HCT116 (cell line): ENCODE measurements around the gene AP3B1. TPM values are rescaled to one million over a fixed set of nuclear protein-coding genes. Genes with fewer than 3 reads are reported as not detected.

Source experiments
- ATAC-seq: fragments of 200-7000 bp; cut with Tn5 transposase; 2 replicates; pipeline ENCODE4 v1.9.1; 2020; ENCODE audit warnings: mild to moderate bottlenecking, moderate library complexity
- BruUV-seq: library from RNA; stranded (reverse); fragments of 400-500 nt; replicated peaks from 2 replicates; lab custom pipeline; 2021; lab: Mats Ljungman, UMichigan
- CTCF ChIA-PET: fragments of 300-600 bp; sonication (Branson Sonifier 250); formaldehyde crosslinking; loops from one replicate; lab custom pipeline; 2021; ENCODE audit warnings: antibody characterized with exemption; lab: Charles Lee
- POLR2A ChIA-PET: fragments of 300-600, 350-600 bp; sonication (Branson Sonifier 250); formaldehyde crosslinking; loops from one replicate; lab custom pipeline; 2021; ENCODE audit warnings: antibody characterized with exemption; lab: Charles Lee
- RAD21 ChIA-PET, 2 experiments: fragments of 300-600 bp; sonication (Branson Sonifier 250); formaldehyde crosslinking; loops; one replicate each; lab custom pipeline; 2023; ENCODE audit warnings: low total read pairs in 2 of 2; ENCODE audit not compliant: uncharacterized antibody in 2 of 2, unreplicated experiment in 2 of 2, low non-redundant PET in 1 of 2; lab: Charles Lee
- DNase-seq: peaks from one replicate; pipeline ENCODE4 v3.0.0-alpha.2; 2010; ENCODE audit warnings: low read depth, low spot score
- H2AFZ ChIP-seq: fragments of 200-600 bp; shearing (Covaris generic), sonication (generic); 2 replicates; pipeline ENCODE4 v1.6.1; 2017; ENCODE audit warnings: low read depth, mixed run types, mixed read lengths, antibody characterized with exemption, low read length; ENCODE audit not compliant: poor library complexity, severe bottlenecking
- H3K27ac ChIP-seq: 2 replicates; pipeline ENCODE4 v1.5.1; 2012; ENCODE audit warnings: low read depth, low read length
- H3K27me3 ChIP-seq: fragments of 200-600 bp; sonication (generic); 2 replicates; pipeline ENCODE4 v1.6.1; 2016; ENCODE audit warnings: mixed run types, low read length, mixed read lengths; ENCODE audit not compliant: insufficient read depth
- H3K36me3 ChIP-seq, 2 experiments: fragments of 200-500 bp in 1 of 2; fragments of 200-600 bp in 1 of 2; sonication (Bioruptor generic) in 1 of 2; sonication (generic) in 1 of 2; 2 replicates each; pipeline versions ENCODE4 v1.5.1 to v1.6.1; 2014 to 2016; ENCODE audit warnings: low read length in 2 of 2, inconsistent platforms in 1 of 2, mixed read lengths in 1 of 2, mixed run types in 1 of 2; ENCODE audit not compliant: insufficient read depth in 2 of 2, control insufficient read depth in 1 of 2
- H3K4me1 ChIP-seq, 2 experiments: fragments of 200-600 bp in 1 of 2; sonication (generic) in 1 of 2; 2 replicates each; pipeline versions ENCODE4 v1.5.1 to v1.6.1; 2012 to 2017; ENCODE audit warnings: low read length in 2 of 2, inconsistent platforms in 1 of 2, mild to moderate bottlenecking in 1 of 2, mixed read lengths in 1 of 2, mixed run types in 1 of 2, moderate library complexity in 1 of 2; ENCODE audit not compliant: insufficient read depth in 2 of 2, control insufficient read depth in 1 of 2
- H3K4me2 ChIP-seq: fragments of 200-600 bp; sonication (generic); 2 replicates; pipeline ENCODE4 v1.6.1; 2017; ENCODE audit warnings: mixed run types, low read length, mixed read lengths
- H3K4me3 ChIP-seq, 2 experiments: fragments of 200-600 bp in 1 of 2; sonication (generic) in 1 of 2; replicated peaks in 1 of 2; 2 replicates each; pipeline ENCODE4 v1.5.1; 2011 to 2016; ENCODE audit warnings: low read length in 2 of 2, control low read depth in 1 of 2, low read depth in 1 of 2, mild to moderate bottlenecking in 1 of 2, mixed read lengths in 1 of 2, mixed run types in 1 of 2
- H3K79me2 ChIP-seq: fragments of 200-600 bp; sonication (generic); 2 replicates; pipeline ENCODE4 v1.6.1; 2017; ENCODE audit warnings: mild to moderate bottlenecking, mixed run types, low read length, moderate library complexity, mixed read lengths; ENCODE audit not compliant: insufficient read depth
- H3K9ac ChIP-seq: fragments of 200-600 bp; sonication (generic); 2 replicates; pipeline ENCODE4 v1.6.1; 2016; ENCODE audit warnings: low read length, mixed read lengths
- H3K9me2 ChIP-seq: fragments of 200-600 bp; sonication (generic), shearing (Covaris generic); 2 replicates; pipeline ENCODE4 v1.6.1; 2017; ENCODE audit warnings: mixed run types, mild to moderate bottlenecking, moderate library complexity; ENCODE audit not compliant: insufficient read depth
- H3K9me3 ChIP-seq, 2 experiments: fragments of 200-500 bp in 1 of 2; fragments of 200-600 bp in 1 of 2; sonication (Bioruptor generic) in 1 of 2; sonication (generic) in 1 of 2; 2 replicates each; pipeline ENCODE4 v1.6.1; 2014 to 2017; ENCODE audit warnings: low read length in 2 of 2, mixed read lengths in 2 of 2, inconsistent platforms in 1 of 2, low read depth in 1 of 2, mild to moderate bottlenecking in 1 of 2, mixed run types in 1 of 2, moderate library complexity in 1 of 2; ENCODE audit not compliant: control insufficient read depth in 1 of 2, insufficient read depth in 1 of 2
- H4K20me1 ChIP-seq: fragments of 200-600 bp; sonication (generic), shearing (Covaris generic); 2 replicates; pipeline ENCODE4 v1.6.1; 2017; ENCODE audit warnings: mixed run types, mild to moderate bottlenecking, moderate library complexity; ENCODE audit not compliant: insufficient read depth
- ATF3 ChIP-seq: IDR thresholded peaks from 2 replicates; pipeline ENCODE4 v1.6.1; 2012
- CTCF ChIP-seq, 3 experiments: fragments of 200-600 bp in 1 of 3; sonication (generic) in 1 of 3; IDR thresholded peaks in 2 of 3; conservative IDR thresholded peaks in 1 of 3; 2 replicates each; pipeline ENCODE4 v1.5.1; 2012 to 2017; ENCODE audit warnings: low read depth in 2 of 3, low read length in 2 of 3, antibody characterized with exemption in 1 of 3, borderline replicate concordance in 1 of 3, control low read depth in 1 of 3, mild to moderate bottlenecking in 1 of 3, mixed read lengths in 1 of 3, mixed run types in 1 of 3, moderate library complexity in 1 of 3; ENCODE audit not compliant: insufficient read depth in 1 of 3
- ELF1 ChIP-seq: IDR thresholded peaks from 2 replicates; pipeline ENCODE4 v1.6.1; 2012; ENCODE audit warnings: low read depth, borderline replicate concordance
- EZH2 ChIP-seq: fragments of 200-600 bp; sonication (generic); IDR thresholded peaks from 2 replicates; pipeline ENCODE4 v1.6.1; 2017; ENCODE audit warnings: antibody characterized with exemption, mixed run types
- EZH2phosphoT487 ChIP-seq: fragments of 200-600 bp; IDR thresholded peaks from 2 replicates; pipeline ENCODE4 v1.6.1; 2018; ENCODE audit warnings: antibody characterized with exemption, borderline replicate concordance
- FOSL1 ChIP-seq: IDR thresholded peaks from 2 replicates; pipeline ENCODE4 v1.6.1; 2012; ENCODE audit warnings: low read depth
- JUND ChIP-seq: IDR thresholded peaks from 2 replicates; pipeline ENCODE4 v1.6.1; 2012
- POLR2A ChIP-seq: IDR thresholded peaks from 2 replicates; pipeline ENCODE4 v1.7.0; 2011; ENCODE audit warnings: borderline replicate concordance; ENCODE audit not compliant: insufficient read depth, insufficient read length; ENCODE audit errors: extremely low read depth
- RAD21 ChIP-seq: IDR thresholded peaks from 2 replicates; pipeline ENCODE4 v1.6.1; 2012; ENCODE audit warnings: low read depth, mild to moderate bottlenecking
- REST ChIP-seq: IDR thresholded peaks from 2 replicates; pipeline ENCODE4 v1.6.1; 2012; ENCODE audit warnings: low read depth
- SP1 ChIP-seq: IDR thresholded peaks from 2 replicates; pipeline ENCODE4 v1.6.1; 2012; ENCODE audit warnings: low read depth
- SRF ChIP-seq: IDR thresholded peaks from 2 replicates; pipeline ENCODE4 v1.6.1; 2012; ENCODE audit warnings: low read depth
- TCF7L2 ChIP-seq: IDR thresholded peaks from 2 replicates; pipeline ENCODE4 v1.7.0; 2011; ENCODE audit warnings: borderline replicate concordance, inconsistent platforms; ENCODE audit not compliant: insufficient read depth, insufficient read length; ENCODE audit errors: extremely low read depth
- ZNF274 ChIP-seq: fragments of 200-500 bp; sonication (Bioruptor generic); IDR thresholded peaks from 2 replicates; pipeline ENCODE4 v1.6.1; 2014; ENCODE audit warnings: mild to moderate bottlenecking, low read depth, low read length, inconsistent platforms
- intact Hi-C: fragments of 100-400 bp; cut with micrococcal nuclease; formaldehyde crosslinking; loops from 2 replicates; pipeline ENCODE4 v1.10.0; 2022
- total RNA-seq: library from RNA; stranded (reverse); gene quantifications from one replicate; pipeline ENCODE4 v1.2.1, GENCODE V29; 2021; ENCODE audit not compliant: unreplicated experiment
- TF ChIP-seq, protein P1 (sequence below): IDR thresholded peaks from 2 replicates; pipeline ENCODE4 v1.6.1; 2012

AP3B1 gene
- total RNA-seq, 1 experiment from 2014 or later, result 54.5 TPM

GRCh38 chr5:78320401-78320800 lies 25.9 kb upstream of the AP3B1 start:
- no peaks in the 10 kb centered on the region for H3K36me3 ChIP-seq
- ATAC-seq (peak; percentile 70), DNase-seq (peak; percentile 19)
- no TSS peak for BruUV-seq
- peak overlapping the region; percentile 81 for H2AFZ ChIP-seq
- H3K9ac ChIP-seq, result no peak overlapping the region
- H4K20me1 ChIP-seq, result no peaks in the 10 kb centered on the region
- no peaks in the 10 kb centered on the region for H3K4me1 ChIP-seq
- no peaks in the 10 kb centered on the region for H3K27me3 ChIP-seq
- H3K4me2 ChIP-seq, result no peak overlapping the region
- TF ChIP-seq CTCF (IDR thresholded peaks at IDR 0.05 in 2 of 3, conservative IDR thresholded peaks at IDR 0.05 in 1 of 3; ENCODE audit: borderline replicate concordance in 1 of 3, insufficient read depth in 1 of 3, low read depth in 2 of 3, low read length in 2 of 3) (peak; percentile 55 to 66 (median 58); a peak in 5 of 6 replicates), RAD21 (peak; percentile 74), TCF7L2 (no peak)
- no peaks in the 10 kb centered on the region for H3K79me2 ChIP-seq
- no peaks in the 10 kb centered on the region for H3K9me3 ChIP-seq
- RAD21 ChIA-PET, result no interaction called here
- H3K4me3 ChIP-seq, result no peak overlapping the region
- H3K9me2 ChIP-seq, result no peaks in the 10 kb centered on the region
- intact Hi-C loops, result loop anchor here (2.0 kb wide), 1 partner anchor 644 kb away; no protein-coding TSS in a partner anchor
- H3K27ac ChIP-seq, result no peak overlapping the region
- CTCF ChIA-PET, result interaction anchor here (1.1 to 2.2 kb wide), 6 partner anchors 16 to 645 kb away, joined by 4 to 14 read pairs (median 5); no protein-coding TSS in a partner anchor
- POLR2A ChIA-PET, result no interaction called here

DNA sequence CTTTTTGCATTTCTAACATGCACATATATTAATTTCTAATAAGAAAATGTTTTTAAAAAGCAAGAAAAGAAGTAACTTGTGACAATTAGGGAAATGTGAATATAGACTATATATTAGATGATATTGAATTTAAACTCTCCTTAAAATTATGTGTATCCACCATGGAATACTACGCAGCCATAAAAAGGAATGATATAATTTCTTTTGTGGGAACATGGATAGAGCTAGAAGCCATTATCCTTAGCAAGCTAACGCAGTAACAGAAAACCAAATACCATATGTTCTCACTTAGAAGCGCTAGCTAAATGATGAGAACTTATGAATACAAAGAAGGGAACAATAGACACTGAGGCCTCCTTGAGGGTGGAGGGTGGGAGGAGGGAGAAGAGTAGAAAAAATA lies 23.8 kb upstream of the AP3B1 start:
- no TSS peak for BruUV-seq
- RAD21 ChIA-PET, result no interaction called here
- ATAC-seq, result no peak

More for the DNA sequence above, 23.8 kb upstream of the AP3B1 start:
- POLR2A ChIA-PET, result no interaction called here
- Histone ChIP-seq H3K4me3 (no peak overlapping the region), H3K27me3 (no peaks in the 10 kb centered on the region), H3K9me2 (no peaks in the 10 kb centered on the region), H2AFZ (no peak overlapping the region), H4K20me1 (no peaks in the 10 kb centered on the region), H3K36me3 (no peaks in the 10 kb centered on the region), H3K4me1 (no peaks in the 10 kb centered on the region), H3K27ac (no peak overlapping the region), H3K9me3 (peaks cover 0 to 4% of the 10 kb centered on the region in 2 experiments; a peak in 1 of 4 replicates), H3K9ac (no peak overlapping the region), H3K4me2 (no peak overlapping the region), H3K79me2 (no peaks in the 10 kb centered on the region)
- CTCF ChIA-PET, result no interaction called here
- no peak for DNase-seq
- intact Hi-C loops, result no loop called here
- TF ChIP-seq JUND (no peak), ATF3 (no peak), REST (no peak), ZNF274 (no peak), FOSL1 (no peak), EZH2 (no peak), ELF1 (no peak), SRF (no peak), RAD21 (no peak), EZH2phosphoT487 (no peak), SP1 (no peak), POLR2A (no peak)
- TF ChIP-seq, protein P1, sequence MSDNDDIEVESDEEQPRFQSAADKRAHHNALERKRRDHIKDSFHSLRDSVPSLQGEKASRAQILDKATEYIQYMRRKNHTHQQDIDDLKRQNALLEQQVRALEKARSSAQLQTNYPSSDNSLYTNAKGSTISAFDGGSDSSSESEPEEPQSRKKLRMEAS, result no peak
